ENCODE data around the gene GFPT2. TPM values are rescaled to one million over a fixed set of nuclear protein-coding genes. Genes with fewer than 3 reads are reported as not detected.

The GFPT2 gene
- total and polyA plus RNA-seq, 7 donors = 1.2 to 42.7 (median 16.1) TPM

GRCh38 chr5:180391276-180391675, 38.1 kb upstream of the GFPT2 start:
- Histone ChIP-seq H3K4me3 (no peak overlapping the region), H3K27ac (no peak overlapping the region), H3K27me3 (no peaks in the 10 kb centered on the region), H3K9me3 (no peaks in the 10 kb centered on the region), H3K36me3 (no peaks in the 10 kb centered on the region), H3K4me1 (no peaks in the 10 kb centered on the region)
- DNase-seq = no peak
- intact Hi-C loops (cut with DNase I) = no loop called here
- WGBS, 2 donors = 70 to 83% methylated on average over 7 of the region's 7 CpGs
- TF ChIP-seq POLR2A (IDR thresholded peaks at IDR 0.05) (no peak), EP300 (IDR thresholded peaks at IDR 0.05) (no peak), CTCF (IDR thresholded peaks at IDR 0.05) (no peak), POLR2AphosphoS5 (IDR thresholded peaks at IDR 0.05) (no peak)

GRCh38 chr5:180390441-180391190, 37.5 kb upstream of the GFPT2 start:
- no peaks in the 10 kb centered on the region for H3K36me3 ChIP-seq
- intact Hi-C loops (cut with DNase I) = no loop called here
- DNase-seq = no peak
- H3K27me3 ChIP-seq = no peaks in the 10 kb centered on the region
- H3K4me3 ChIP-seq = no peak overlapping the region
- 77 to 82% methylated on average over 15 of the region's 15 CpGs for WGBS, 2 donors
- no peak overlapping the region for H3K27ac ChIP-seq
- no peaks in the 10 kb centered on the region for H3K9me3 ChIP-seq
- H3K4me1 ChIP-seq = no peaks in the 10 kb centered on the region
- TF ChIP-seq EP300 (IDR thresholded peaks at IDR 0.05) = no peak
- TF ChIP-seq POLR2AphosphoS5 (IDR thresholded peaks at IDR 0.05) = no peak
- no peak for TF ChIP-seq CTCF (IDR thresholded peaks at IDR 0.05)
- TF ChIP-seq POLR2A (IDR thresholded peaks at IDR 0.05) = no peak

- intact Hi-C loops (cut with DNase I) = no loop called here
- Histone ChIP-seq H3K9me3 (no peaks in the 10 kb centered on the region), H3K36me3 (no peaks in the 10 kb centered on the region), H3K27me3 (no peaks in the 10 kb centered on the region), H3K4me1 (no peaks in the 10 kb centered on the region), H3K4me3 (no peak overlapping the region), H3K27ac (peak overlapping the region in 1 of 4 donors; percentile 52)
- TF ChIP-seq CTCF (IDR thresholded peaks at IDR 0.05) = no peak
- no peak for TF ChIP-seq POLR2AphosphoS5 (IDR thresholded peaks at IDR 0.05)
- TF ChIP-seq EP300 (IDR thresholded peaks at IDR 0.05) = no peak
- no peak for TF ChIP-seq POLR2A (IDR thresholded peaks at IDR 0.05)
- 49 to 63% methylated on average over 39 of the region's 39 CpGs for WGBS, 2 donors
- DNase-seq = peak; percentile 80
Measured at GRCh38 chr5:180389252-180390101, 36.3 kb upstream of the GFPT2 start.

- H3K36me3 ChIP-seq = no peaks in the 10 kb centered on the region
- no peaks in the 10 kb centered on the region for H3K27me3 ChIP-seq
- intact Hi-C loops (cut with DNase I) = no loop called here
- no peaks in the 10 kb centered on the region for H3K4me1 ChIP-seq
- no peak overlapping the region for H3K4me3 ChIP-seq
- DNase-seq = no peak
- TF ChIP-seq POLR2AphosphoS5 (IDR thresholded peaks at IDR 0.05) (no peak), POLR2A (IDR thresholded peaks at IDR 0.05) (no peak), EP300 (IDR thresholded peaks at IDR 0.05) (no peak), CTCF (IDR thresholded peaks at IDR 0.05) (no peak)
- H3K27ac ChIP-seq = no peak overlapping the region
- no peaks in the 10 kb centered on the region for H3K9me3 ChIP-seq
- WGBS, 2 donors = 84 to 96% methylated on average over 6 of the region's 6 CpGs
Measured at GRCh38 chr5:180387798-180388197, 34.7 kb upstream of the GFPT2 start.

Measured in sigmoid colon (tissue), 7 donors.